ENCODE results near the gene AKR1A1. TPM values are rescaled to one million over a fixed set of nuclear protein-coding genes. Genes with fewer than 3 reads are reported as not detected.
"Not testable (repeated sequence)": the region's sequence is repeated elsewhere in the genome, so short reads cannot be mapped to it uniquely, and the experiment has no call there.

AKR1A1 gene
- total and polyA plus RNA-seq, 2 donors (not counting 3 experiments of a cell fraction or from before 2014, with no cell fraction given): 172 to 227 TPM

- Histone ChIP-seq H3K9ac (replicated peaks; ENCODE audit: extremely low read depth, insufficient read depth, low read length) (peak overlapping the region; percentile 84), H3K27ac (ENCODE audit: insufficient read depth, low read depth, low read length) (peak overlapping the region; percentile 87), H3K27me3 (ENCODE audit: control insufficient read depth in 2 of 2, insufficient read depth in 2 of 2, low read length in 2 of 2) (no peaks in the 10 kb centered on the region), H3K36me3 (ENCODE audit: control insufficient read depth in 2 of 2, extremely low read depth in 1 of 2, insufficient read depth in 2 of 2, low read length in 2 of 2) (no peaks in the 10 kb centered on the region), H3K4me3 (replicated peaks in 1 of 3; ENCODE audit: insufficient read depth in 1 of 3, low read depth in 1 of 3, low read length in 3 of 3) (peak overlapping the region; percentile 1 to 80 (median 79)), H3K79me2 (ENCODE audit: control insufficient read depth, insufficient read depth, low read length) (peaks cover 37% of the 10 kb centered on the region), H3K9me3 (replicated peaks; ENCODE audit: control insufficient read depth, insufficient read depth, low read length) (no peaks in the 10 kb centered on the region), H3K4me1 (ENCODE audit: control insufficient read depth, extremely low read depth, insufficient read depth, low read length) (peaks cover 19% of the 10 kb centered on the region), H2AFZ (ENCODE audit: low read depth, low read length) (peak overlapping the region; percentile 45), H3K9me1 (replicated peaks; ENCODE audit: control insufficient read depth, extremely low read depth, insufficient read depth, low read length) (no peaks in the 10 kb centered on the region), H4K20me1 (replicated peaks; ENCODE audit: control insufficient read depth, extremely low read depth, insufficient read depth, low read length) (no peaks in the 10 kb centered on the region), H3K4me2 (ENCODE audit: insufficient read depth, low read length) (peak overlapping the region; percentile 72)
- TSS peak; percentile 100 for BruUV-seq (replicated peaks)
- TF ChIP-seq MYC (IDR thresholded peaks at IDR 0.05; ENCODE audit: low read depth, low read length) (no peak), GATA2 (IDR thresholded peaks at IDR 0.05; ENCODE audit: insufficient read depth, insufficient read length, low read depth, low read length) (no peak), POLR2AphosphoS5 (IDR thresholded peaks at IDR 0.05; ENCODE audit: insufficient read depth, low read depth, low read length) (no peak), MAX (IDR thresholded peaks at IDR 0.05; ENCODE audit: insufficient read depth, insufficient read length) (no peak), JUN (IDR thresholded peaks at IDR 0.05; ENCODE audit: borderline replicate concordance, insufficient read depth, insufficient read length, low read depth) (no peak), CTCF (IDR thresholded peaks at IDR 0.05; ENCODE audit: extremely low read depth in 1 of 2, insufficient read depth in 1 of 2, low read depth in 1 of 2, low read length in 2 of 2) (no peak), FOS (IDR thresholded peaks at IDR 0.05; ENCODE audit: borderline replicate concordance, insufficient read depth, low read length) (no peak), POLR2A (IDR thresholded peaks at IDR 0.05; ENCODE audit: low read depth, low read length) (no peak), EZH2 (IDR thresholded peaks at IDR 0.05; ENCODE audit: borderline replicate concordance, low read depth, low read length, severe bottlenecking) (no peak)
- POLR2A ChIA-PET: interaction anchor here (0.6 to 5.1 kb wide), 40 partner anchors 11 to 722 kb away, joined by 3 to 83 read pairs (median 6); partner anchors contain the start of genes AKR1A1, CCDC163, GPBP1L1 and HECTD3
- CTCF ChIA-PET: interaction anchor here (0.6 to 2.8 kb wide), 8 partner anchors 9 to 163 kb away, joined by 3 to 60 read pairs (median 6); partner anchors contain the start of genes AKR1A1, CCDC163, MMACHC and TESK2
- FAIRE-seq (no peak), DNase-seq (ENCODE audit: low read depth, low spot score) (no peak)
- intact Hi-C loops (cut with micrococcal nuclease): loop anchor here (1.0 kb wide), 1 partner anchor 164 kb away; the partner anchor contains the start of gene GPBP1L1
- dilution Hi-C loops (cut with MboI; ENCODE audit: extremely low pct_ligation_motif_present, low sequenced_read_pairs): no loop called here
Measured at GRCh38 chr1:45522324-45523104, 28.1 kb upstream of the AKR1A1 start.

GRCh38 chr1:45523516-45523915 lies 27.1 kb upstream of the AKR1A1 start:
- Histone ChIP-seq H3K4me1 (ENCODE audit: control insufficient read depth, extremely low read depth, insufficient read depth, low read length) (peaks cover 19% of the 10 kb centered on the region), H3K79me2 (ENCODE audit: control insufficient read depth, insufficient read depth, low read length) (peaks cover 31% of the 10 kb centered on the region)
- dilution Hi-C loops (cut with MboI; ENCODE audit: extremely low pct_ligation_motif_present, low sequenced_read_pairs); H2AFZ ChIP-seq (ENCODE audit: low read depth, low read length); intact Hi-C loops (cut with micrococcal nuclease); DNase-seq (ENCODE audit: low read depth, low spot score); H3K36me3 ChIP-seq (ENCODE audit: control insufficient read depth in 2 of 2, extremely low read depth in 1 of 2, insufficient read depth in 2 of 2, low read length in 2 of 2); BruUV-seq (replicated peaks); H3K4me3 ChIP-seq (replicated peaks in 1 of 3; ENCODE audit: insufficient read depth in 1 of 3, low read depth in 1 of 3, low read length in 3 of 3); H3K9me1 ChIP-seq (replicated peaks; ENCODE audit: control insufficient read depth, extremely low read depth, insufficient read depth, low read length); H3K27ac ChIP-seq (ENCODE audit: insufficient read depth, low read depth, low read length); H3K9ac ChIP-seq (replicated peaks; ENCODE audit: extremely low read depth, insufficient read depth, low read length); H3K27me3 ChIP-seq (ENCODE audit: control insufficient read depth in 2 of 2, insufficient read depth in 2 of 2, low read length in 2 of 2); H3K4me2 ChIP-seq (ENCODE audit: insufficient read depth, low read length); H4K20me1 ChIP-seq (replicated peaks; ENCODE audit: control insufficient read depth, extremely low read depth, insufficient read depth, low read length); H3K9me3 ChIP-seq (replicated peaks; ENCODE audit: control insufficient read depth, insufficient read depth, low read length); POLR2A ChIA-PET: not testable (repeated sequence)
- peak; percentile 31 for FAIRE-seq
- CTCF ChIA-PET: interaction anchor here (1.3 kb wide), 1 partner anchor 27 kb away, joined by 4 read pairs; the partner anchor contains the start of gene AKR1A1

Data from endothelial cell of umbilical vein (primary cell).